OCI-LY7 (cell line): ENCODE results near the gene COX19. TPM values are rescaled to one million over a fixed set of nuclear protein-coding genes. Genes with fewer than 3 reads are reported as not detected.

Experiments
- BruUV-seq: library from RNA; stranded (reverse); fragments of 400-500 nt; replicated peaks from 2 replicates; lab custom pipeline; 2021; lab: Mats Ljungman, UMichigan
- CTCF ChIA-PET: fragments of 300-600 bp; sonication (Branson Sonifier 250); formaldehyde crosslinking; loops from one replicate; lab custom pipeline; 2022; ENCODE audit warnings: antibody characterized with exemption; ENCODE audit not compliant: unreplicated experiment; lab: Charles Lee
- POLR2A ChIA-PET: fragments of 300-600 bp; sonication (Branson Sonifier 250); formaldehyde crosslinking; loops from one replicate; lab custom pipeline; 2022; ENCODE audit warnings: antibody characterized with exemption; lab: Charles Lee
- DNase-seq: peaks from one replicate; pipeline ENCODE4 v3.0.0-alpha.2; 2015; ENCODE audit warnings: low spot score
- H2AFZ ChIP-seq: fragments of 200-600 bp; sonication (generic), shearing (Covaris generic); 2 replicates; pipeline ENCODE4 v1.6.1; 2014; ENCODE audit warnings: mild to moderate bottlenecking, antibody characterized with exemption, low read length, moderate library complexity
- H3K27ac ChIP-seq: fragments of 200-600 bp; sonication (generic); 2 replicates; pipeline ENCODE4 v1.5.1; 2014; ENCODE audit warnings: mixed run types, low read depth, mild to moderate bottlenecking, moderate library complexity, low read length, inconsistent platforms; ENCODE audit not compliant: poor library complexity, severe bottlenecking
- H3K36me3 ChIP-seq: fragments of 200-600 bp; sonication (generic); 2 replicates; pipeline ENCODE4 v1.6.1; 2014; ENCODE audit warnings: mild to moderate bottlenecking, antibody characterized with exemption, low read length, moderate library complexity, mixed read lengths; ENCODE audit not compliant: insufficient read depth
- H3K4me1 ChIP-seq: fragments of 200-600 bp; sonication (generic); 2 replicates; pipeline ENCODE4 v1.5.1; 2014; ENCODE audit warnings: mild to moderate bottlenecking, low read length; ENCODE audit not compliant: insufficient read depth, poor library complexity, severe bottlenecking
- H3K4me2 ChIP-seq: fragments of 200-600 bp; sonication (generic); 2 replicates; pipeline ENCODE4 v1.6.1; 2014; ENCODE audit warnings: mild to moderate bottlenecking, low read length
- H3K4me3 ChIP-seq: fragments of 200-600 bp; sonication (generic); 2 replicates; pipeline ENCODE4 v1.5.1; 2014; ENCODE audit warnings: mild to moderate bottlenecking, low read depth, low read length; ENCODE audit not compliant: poor library complexity, severe bottlenecking
- H3K79me2 ChIP-seq: fragments of 200-600 bp; sonication (generic); 2 replicates; pipeline ENCODE4 v1.6.1; 2016; ENCODE audit warnings: low read depth, mild to moderate bottlenecking, low read length, moderate library complexity, mixed read lengths; ENCODE audit not compliant: insufficient read depth
- H3K9me2 ChIP-seq: fragments of 200-600 bp; sonication (generic); 2 replicates; pipeline ENCODE4 v1.6.1; 2016; ENCODE audit warnings: mild to moderate bottlenecking, low read length, mixed read lengths; ENCODE audit not compliant: insufficient read depth
- H3K9me3 ChIP-seq: fragments of 200-600 bp; sonication (generic); 2 replicates; pipeline ENCODE4 v1.6.1; 2014; ENCODE audit warnings: mild to moderate bottlenecking, mixed run types, low read length, mixed read lengths
- H4K20me1 ChIP-seq: fragments of 200-600 bp; sonication (generic); 2 replicates; pipeline ENCODE4 v1.6.1; 2014; ENCODE audit warnings: mild to moderate bottlenecking, antibody characterized with exemption, low read length, moderate library complexity, mixed read lengths; ENCODE audit not compliant: insufficient read depth
- EZH2phosphoT487 ChIP-seq: fragments of 200-600 bp; sonication (generic); IDR thresholded peaks from 2 replicates; pipeline ENCODE4 v1.6.1; 2018; ENCODE audit warnings: low read depth, borderline replicate concordance, mild to moderate bottlenecking, mixed run types, antibody characterized with exemption, low read length, moderate library complexity, mixed read lengths
- intact Hi-C: fragments of 100-400 bp; cut with micrococcal nuclease; formaldehyde crosslinking; loops from one replicate; pipeline ENCODE4 v1.10.0; 2022; ENCODE audit not compliant: unreplicated experiment
- total RNA-seq, 2 experiments: library from RNA; depleted of rRNA in 1 of 2; stranded (reverse); fragments of >200 nt in 1 of 2; shearing (Covaris generic) in 1 of 2; gene quantifications; 2 replicates each; pipeline ENCODE4 v1.2.3, GENCODE V29; 2014 to 2022
- TF ChIP-seq, protein P1 (sequence below): fragments of 200-600 bp; sonication (generic); conservative IDR thresholded peaks from 2 replicates; pipeline ENCODE4 v1.5.1; 2014; ENCODE audit warnings: mild to moderate bottlenecking, antibody characterized with exemption, low read length, moderate library complexity, mixed read lengths

The COX19 gene
- total RNA-seq, 2 experiments from 2014 or later = 23.2 to 43.1 TPM

DNA sequence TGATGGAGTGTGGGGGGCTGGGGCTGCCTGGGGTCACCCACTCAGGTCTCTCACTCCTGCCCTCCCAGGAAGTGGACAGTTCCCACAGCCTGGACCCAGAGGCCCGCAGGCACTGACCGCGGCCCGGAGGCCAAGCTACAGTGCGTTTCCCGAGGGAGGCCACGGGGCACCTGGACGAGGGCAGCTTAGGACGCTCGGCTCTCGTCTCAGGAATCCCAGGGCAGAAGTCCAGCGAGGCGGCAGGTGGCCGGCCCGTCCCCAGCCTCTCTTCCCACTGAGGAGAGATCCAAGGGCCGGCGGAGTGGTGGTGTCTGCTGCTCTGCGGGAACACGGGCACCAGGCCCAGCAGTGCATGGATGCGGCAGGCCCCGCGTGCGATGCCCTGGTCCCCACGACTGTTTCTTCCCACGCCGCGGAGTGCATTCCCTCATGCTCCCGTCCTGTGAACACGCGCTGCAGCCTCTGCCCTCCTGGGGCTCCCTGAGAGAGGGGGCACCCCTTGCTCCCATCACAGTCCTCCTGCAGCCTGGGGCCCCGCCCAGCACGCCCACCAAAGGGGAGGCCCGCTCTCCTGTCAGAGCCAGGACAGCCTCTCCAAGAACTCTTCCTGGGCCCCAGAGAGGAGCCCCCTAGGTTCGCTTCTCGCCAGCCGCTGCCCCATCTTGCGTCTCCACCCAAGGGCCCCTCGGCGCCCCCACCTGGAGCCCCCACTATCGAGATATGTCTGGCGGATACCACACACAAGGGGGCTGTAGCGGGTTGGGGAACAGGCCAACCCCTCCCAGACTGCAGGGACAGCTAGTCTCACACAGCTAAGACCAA lies 44.7 kb upstream of the COX19 start:
- intact Hi-C loops = loop anchor here (2.0 kb wide), 1 partner anchor 45 kb away; no protein-coding TSS in a partner anchor
- no TSS peak for BruUV-seq
- POLR2A ChIA-PET = no interaction called here

DNA sequence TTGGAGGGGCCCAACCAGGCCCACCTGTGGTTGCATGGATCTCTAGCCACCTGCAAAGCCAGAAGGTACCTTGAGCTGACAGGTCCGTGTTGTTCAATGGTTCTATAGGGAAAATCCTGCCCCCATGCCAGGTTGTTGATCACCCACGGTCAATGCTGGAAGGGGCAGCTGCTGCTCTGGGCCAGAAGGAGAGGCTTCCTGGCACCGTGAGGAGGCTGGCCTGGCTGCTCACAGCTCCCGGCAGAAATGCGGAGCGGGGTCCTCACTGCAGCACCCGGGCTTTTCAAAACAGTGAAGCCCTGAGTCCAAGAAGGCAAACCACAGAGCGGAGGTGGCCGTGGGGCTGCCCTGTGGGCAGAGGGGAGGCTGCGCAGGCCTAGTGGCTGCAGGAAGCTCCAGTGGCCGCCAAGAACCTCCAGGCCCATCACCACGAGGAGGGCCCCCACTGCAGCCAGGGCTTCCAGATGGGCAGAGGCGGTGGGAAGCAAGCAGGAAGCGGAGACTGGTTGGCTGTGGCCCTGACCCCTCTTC lies 44.0 kb upstream of the COX19 start:
- TF ChIP-seq, protein P1, sequence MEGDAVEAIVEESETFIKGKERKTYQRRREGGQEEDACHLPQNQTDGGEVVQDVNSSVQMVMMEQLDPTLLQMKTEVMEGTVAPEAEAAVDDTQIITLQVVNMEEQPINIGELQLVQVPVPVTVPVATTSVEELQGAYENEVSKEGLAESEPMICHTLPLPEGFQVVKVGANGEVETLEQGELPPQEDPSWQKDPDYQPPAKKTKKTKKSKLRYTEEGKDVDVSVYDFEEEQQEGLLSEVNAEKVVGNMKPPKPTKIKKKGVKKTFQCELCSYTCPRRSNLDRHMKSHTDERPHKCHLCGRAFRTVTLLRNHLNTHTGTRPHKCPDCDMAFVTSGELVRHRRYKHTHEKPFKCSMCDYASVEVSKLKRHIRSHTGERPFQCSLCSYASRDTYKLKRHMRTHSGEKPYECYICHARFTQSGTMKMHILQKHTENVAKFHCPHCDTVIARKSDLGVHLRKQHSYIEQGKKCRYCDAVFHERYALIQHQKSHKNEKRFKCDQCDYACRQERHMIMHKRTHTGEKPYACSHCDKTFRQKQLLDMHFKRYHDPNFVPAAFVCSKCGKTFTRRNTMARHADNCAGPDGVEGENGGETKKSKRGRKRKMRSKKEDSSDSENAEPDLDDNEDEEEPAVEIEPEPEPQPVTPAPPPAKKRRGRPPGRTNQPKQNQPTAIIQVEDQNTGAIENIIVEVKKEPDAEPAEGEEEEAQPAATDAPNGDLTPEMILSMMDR = no peak
- no peak for TF ChIP-seq EZH2phosphoT487
- Histone ChIP-seq H3K4me3 (no peak overlapping the region), H2AFZ (no peak overlapping the region), H3K9me2 (no peaks in the 10 kb centered on the region), H3K36me3 (peaks cover 49% of the 10 kb centered on the region), H3K4me2 (no peak overlapping the region), H3K79me2 (peaks cover 28% of the 10 kb centered on the region; the same call in 1 of the 2 replicates), H3K9me3 (no peaks in the 10 kb centered on the region), H4K20me1 (no peaks in the 10 kb centered on the region), H3K27ac (no peak overlapping the region), H3K4me1 (peaks cover 60% of the 10 kb centered on the region)
- no peak for DNase-seq
- CTCF ChIA-PET = no interaction called here
- POLR2A ChIA-PET = no interaction called here
- intact Hi-C loops = no loop called here
- BruUV-seq = no TSS peak

More for the DNA sequence above, 44.7 kb upstream of the COX19 start:
- Histone ChIP-seq H3K36me3 (peaks cover 49% of the 10 kb centered on the region), H3K9me2 (no peaks in the 10 kb centered on the region), H3K4me3 (no peak overlapping the region), H4K20me1 (no peaks in the 10 kb centered on the region), H2AFZ (no peak overlapping the region), H3K27ac (no peak overlapping the region), H3K4me2 (no peak overlapping the region), H3K4me1 (peaks cover 63% of the 10 kb centered on the region), H3K9me3 (no peaks in the 10 kb centered on the region), H3K79me2 (peaks cover 28% of the 10 kb centered on the region; the same call in 1 of the 2 replicates)
- CTCF ChIA-PET = no interaction called here
- DNase-seq = no peak
- TF ChIP-seq EZH2phosphoT487 = no peak
- TF ChIP-seq, protein P1 = no peak

DNA sequence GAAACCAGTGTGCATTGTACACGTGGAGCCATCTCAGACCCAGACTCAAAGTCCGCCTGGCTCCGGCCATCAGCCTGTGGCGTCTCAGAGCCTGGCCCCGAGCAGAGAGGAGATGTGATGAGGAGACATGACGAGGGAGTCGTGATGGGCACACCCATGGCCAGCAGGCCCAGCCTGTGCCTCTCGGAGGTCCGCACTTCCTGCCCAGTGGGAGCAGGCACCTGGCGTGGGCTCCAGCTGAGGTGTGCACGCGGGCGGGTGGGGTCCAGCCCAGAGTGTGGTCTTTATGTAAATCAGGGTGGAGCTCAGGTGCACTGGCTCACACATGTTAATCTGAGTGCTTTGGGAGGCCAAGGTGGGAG lies 43.0 kb upstream of the COX19 start:
- POLR2A ChIA-PET = no interaction called here
- TF ChIP-seq, protein P1 = no peak
- TF ChIP-seq EZH2phosphoT487 = no peak

More for the DNA sequence above, 43.0 kb upstream of the COX19 start:
- Histone ChIP-seq H4K20me1 (no peaks in the 10 kb centered on the region), H3K27ac (no peak overlapping the region), H3K79me2 (peaks cover 21% of the 10 kb centered on the region; the same call in 1 of the 2 replicates), H3K4me2 (no peak overlapping the region), H2AFZ (no peak overlapping the region), H3K36me3 (peaks cover 49% of the 10 kb centered on the region), H3K4me1 (peaks cover 50% of the 10 kb centered on the region), H3K9me3 (no peaks in the 10 kb centered on the region), H3K4me3 (no peak overlapping the region), H3K9me2 (no peaks in the 10 kb centered on the region)
- no peak for DNase-seq
- CTCF ChIA-PET = no interaction called here
- no TSS peak for BruUV-seq
- intact Hi-C loops = no loop called here
